ENCODE measurements around the gene VPS9D1. TPM values are rescaled to one million over a fixed set of nuclear protein-coding genes. Genes with fewer than 3 reads are reported as not detected.

The VPS9D1 gene
- total RNA-seq, 1 donor from 2014 or later = 17.3 TPM

- no peak for DNase-seq (ENCODE audit: extremely low spot score, unreplicated experiment)
- Mint-ChIP-seq H3K36me3 (peaks cover 7% of the 10 kb centered on the region), H3K4me1 (ENCODE audit: unreplicated experiment) (no peaks in the 10 kb centered on the region), H3K27me3 (no peaks in the 10 kb centered on the region), H3K9me3 (no peaks in the 10 kb centered on the region), H3K4me3 (no peak overlapping the region), H3K27ac (no peak overlapping the region)
- TF ChIP-seq, protein P1, sequence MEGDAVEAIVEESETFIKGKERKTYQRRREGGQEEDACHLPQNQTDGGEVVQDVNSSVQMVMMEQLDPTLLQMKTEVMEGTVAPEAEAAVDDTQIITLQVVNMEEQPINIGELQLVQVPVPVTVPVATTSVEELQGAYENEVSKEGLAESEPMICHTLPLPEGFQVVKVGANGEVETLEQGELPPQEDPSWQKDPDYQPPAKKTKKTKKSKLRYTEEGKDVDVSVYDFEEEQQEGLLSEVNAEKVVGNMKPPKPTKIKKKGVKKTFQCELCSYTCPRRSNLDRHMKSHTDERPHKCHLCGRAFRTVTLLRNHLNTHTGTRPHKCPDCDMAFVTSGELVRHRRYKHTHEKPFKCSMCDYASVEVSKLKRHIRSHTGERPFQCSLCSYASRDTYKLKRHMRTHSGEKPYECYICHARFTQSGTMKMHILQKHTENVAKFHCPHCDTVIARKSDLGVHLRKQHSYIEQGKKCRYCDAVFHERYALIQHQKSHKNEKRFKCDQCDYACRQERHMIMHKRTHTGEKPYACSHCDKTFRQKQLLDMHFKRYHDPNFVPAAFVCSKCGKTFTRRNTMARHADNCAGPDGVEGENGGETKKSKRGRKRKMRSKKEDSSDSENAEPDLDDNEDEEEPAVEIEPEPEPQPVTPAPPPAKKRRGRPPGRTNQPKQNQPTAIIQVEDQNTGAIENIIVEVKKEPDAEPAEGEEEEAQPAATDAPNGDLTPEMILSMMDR (conservative IDR thresholded peaks at IDR 0.05) = no peak
Measured at GRCh38 chr16:89737341-89738071, 16.8 kb upstream of the VPS9D1 start.

GRCh38 chr16:89736554-89736953, 15.9 kb upstream of the VPS9D1 start:
- Mint-ChIP-seq H3K27ac (no peak overlapping the region), H3K4me1 (ENCODE audit: unreplicated experiment) (no peaks in the 10 kb centered on the region), H3K9me3 (no peaks in the 10 kb centered on the region), H3K27me3 (no peaks in the 10 kb centered on the region), H3K4me3 (no peak overlapping the region), H3K36me3 (peaks cover 11% of the 10 kb centered on the region)
- no peak for DNase-seq (ENCODE audit: extremely low spot score, unreplicated experiment)
- TF ChIP-seq, protein P1 (conservative IDR thresholded peaks at IDR 0.05) = no peak

GRCh38 chr16:89733792-89734191, 13.1 kb upstream of the VPS9D1 start:
- no peaks in the 10 kb centered on the region for H3K4me1 Mint-ChIP-seq (ENCODE audit: unreplicated experiment)
- H3K4me3 Mint-ChIP-seq = no peak overlapping the region
- H3K27ac Mint-ChIP-seq = no peak overlapping the region
- H3K27me3 Mint-ChIP-seq = no peaks in the 10 kb centered on the region
- H3K36me3 Mint-ChIP-seq = peaks cover 19% of the 10 kb centered on the region
- TF ChIP-seq, protein P1 (conservative IDR thresholded peaks at IDR 0.05) = no peak
- DNase-seq (ENCODE audit: extremely low spot score, unreplicated experiment) = no peak
- H3K9me3 Mint-ChIP-seq = no peaks in the 10 kb centered on the region

- H3K4me1 Mint-ChIP-seq (ENCODE audit: unreplicated experiment) = no peaks in the 10 kb centered on the region
- no peaks in the 10 kb centered on the region for H3K27me3 Mint-ChIP-seq
- H3K36me3 Mint-ChIP-seq = peaks cover 19% of the 10 kb centered on the region
- H3K27ac Mint-ChIP-seq = no peak overlapping the region
- no peak for DNase-seq (ENCODE audit: extremely low spot score, unreplicated experiment)
- H3K4me3 Mint-ChIP-seq = no peak overlapping the region
- H3K9me3 Mint-ChIP-seq = no peaks in the 10 kb centered on the region
- TF ChIP-seq, protein P1 (conservative IDR thresholded peaks at IDR 0.05) = no peak
Measured at GRCh38 chr16:89733322-89733721, 12.6 kb upstream of the VPS9D1 start.

DNA sequence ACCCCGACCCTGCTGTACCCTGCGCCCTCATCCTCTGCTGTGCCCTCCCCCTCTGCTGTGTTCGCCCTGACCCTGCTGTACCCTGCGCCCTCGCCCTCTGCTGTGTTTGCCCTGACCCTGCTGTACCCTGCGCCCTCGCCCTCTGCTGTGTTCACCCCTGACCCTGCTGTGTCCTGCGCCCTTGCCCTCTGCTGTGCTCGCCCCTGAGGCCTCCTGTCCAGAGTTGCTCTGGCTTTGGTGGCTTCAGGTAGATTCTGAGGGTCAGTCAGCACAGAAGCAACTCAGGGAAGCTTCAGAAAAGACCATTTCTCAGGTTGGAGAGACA, 12.2 kb upstream of the VPS9D1 start:
- Mint-ChIP-seq H3K36me3 (peaks cover 19% of the 10 kb centered on the region), H3K4me3 (no peak overlapping the region), H3K4me1 (ENCODE audit: unreplicated experiment) (no peaks in the 10 kb centered on the region), H3K27me3 (no peaks in the 10 kb centered on the region), H3K9me3 (no peaks in the 10 kb centered on the region), H3K27ac (no peak overlapping the region)
- TF ChIP-seq, protein P1 (conservative IDR thresholded peaks at IDR 0.05) = no peak
- DNase-seq (ENCODE audit: extremely low spot score, unreplicated experiment) = no peak
